WTC11 (cell line): ENCODE measurements around the gene PHKA2. TPM values are rescaled to one million over a fixed set of nuclear protein-coding genes. Genes with fewer than 3 reads are reported as not detected.

Experiments
- ATAC-seq: fragments of 200-7000 bp; cut with Tn5 transposase; 2 replicates; pipeline ENCODE4 v1.10.0; 2021; ENCODE audit warnings: mild to moderate bottlenecking, moderate library complexity
- CTCF ChIA-PET: fragments of 300-600 bp; sonication (Branson Sonifier 250); formaldehyde crosslinking; loops from one replicate; lab custom pipeline; 2021; ENCODE audit warnings: antibody characterized with exemption; lab: Charles Lee
- POLR2A ChIA-PET: fragments of 350-600 bp; sonication (Branson Sonifier 250); formaldehyde crosslinking; loops from one replicate; lab custom pipeline; 2021; ENCODE audit warnings: antibody characterized with exemption; lab: Charles Lee
- DNase-seq: peaks from one replicate; pipeline ENCODE4 v3.0.0; 2021; ENCODE audit warnings: low spot score
- H3K27ac Mint-ChIP-seq: 2 replicates; pipeline ENCODE4 v1.8.0; 2021; ENCODE audit warnings: mixed read lengths
- H3K27me3 Mint-ChIP-seq: 2 replicates; pipeline ENCODE4 v1.8.0; 2021; ENCODE audit warnings: low read depth, mild to moderate bottlenecking, moderate library complexity, mixed read lengths
- H3K36me3 Mint-ChIP-seq: 2 replicates; pipeline ENCODE4 v1.8.0; 2021; ENCODE audit warnings: mixed read lengths
- H3K4me1 Mint-ChIP-seq: 2 replicates; pipeline ENCODE4 v1.8.0; 2022; ENCODE audit warnings: mixed read lengths
- H3K4me3 Mint-ChIP-seq: 2 replicates; pipeline ENCODE4 v1.8.0; 2021; ENCODE audit warnings: mild to moderate bottlenecking, moderate library complexity, mixed read lengths
- H3K9me3 Mint-ChIP-seq: 2 replicates; pipeline ENCODE4 v1.8.0; 2021; ENCODE audit warnings: mixed read lengths
- ATF2 ChIP-seq: sonication (generic); formaldehyde crosslinking; IDR thresholded peaks from 2 replicates; pipeline ENCODE4 v1.8.1; 2022; ENCODE audit warnings: low read depth, missing genetic modification reagents, borderline replicate concordance
- CBFB ChIP-seq: sonication (generic); formaldehyde crosslinking; IDR thresholded peaks from 2 replicates; pipeline ENCODE4 v1.8.1; 2022; ENCODE audit warnings: mild to moderate bottlenecking, low read depth, missing genetic modification reagents
- ETV6 ChIP-seq: sonication (generic); formaldehyde crosslinking; IDR thresholded peaks from 2 replicates; pipeline ENCODE4 v1.8.1; 2022; ENCODE audit warnings: mild to moderate bottlenecking, missing genetic modification reagents
- FOXJ3 ChIP-seq: sonication (generic); formaldehyde crosslinking; IDR thresholded peaks from 2 replicates; pipeline ENCODE4 v1.9.0; 2021; ENCODE audit warnings: missing genetic modification reagents, mild to moderate bottlenecking, borderline replicate concordance
- FOXK1 ChIP-seq: sonication (generic); formaldehyde crosslinking; IDR thresholded peaks from 2 replicates; pipeline ENCODE4 v1.8.0; 2022; ENCODE audit warnings: mild to moderate bottlenecking, moderate library complexity, missing genetic modification reagents
- GRHL2 ChIP-seq: fragments of 250-450 bp; sonication (Bioruptor Pico); IDR thresholded peaks from 2 replicates; pipeline ENCODE4 v1.8.0; 2022; ENCODE audit warnings: mild to moderate bottlenecking, moderate library complexity; ENCODE audit not compliant: insufficient replicate concordance, severe bottlenecking
- HMGA2 ChIP-seq: fragments of 250-450 bp; sonication (Bioruptor Pico); IDR thresholded peaks from 2 replicates; pipeline ENCODE4 v1.4.0; 2021; ENCODE audit warnings: mild to moderate bottlenecking, moderate library complexity
- MAX ChIP-seq: sonication (generic); formaldehyde crosslinking; IDR thresholded peaks from 2 replicates; pipeline ENCODE4 v1.8.0; 2022; ENCODE audit warnings: mild to moderate bottlenecking, missing genetic modification reagents
- MYBL2 ChIP-seq: sonication (generic); formaldehyde crosslinking; IDR thresholded peaks from 2 replicates; pipeline ENCODE4 v1.8.1; 2023; ENCODE audit warnings: mild to moderate bottlenecking, moderate library complexity, missing genetic modification reagents
- NFATC4 ChIP-seq: fragments of 250-450 bp; sonication (Bioruptor Pico); IDR thresholded peaks from 2 replicates; pipeline ENCODE4 v1.9.0; 2021; ENCODE audit warnings: mild to moderate bottlenecking
- SMAD3 ChIP-seq: sonication (generic); formaldehyde crosslinking; IDR thresholded peaks from 2 replicates; pipeline ENCODE4 v1.8.0; 2022; ENCODE audit warnings: missing genetic modification reagents, mild to moderate bottlenecking, borderline replicate concordance
- ZNF263 ChIP-seq: sonication (generic); formaldehyde crosslinking; IDR thresholded peaks from 2 replicates; pipeline ENCODE4 v1.8.1; 2022; ENCODE audit warnings: low read depth, mild to moderate bottlenecking, moderate library complexity, missing genetic modification reagents
- total RNA-seq: library from RNA; stranded (reverse); gene quantifications from 3 replicates; pipeline ENCODE4 v1.2.3, GENCODE V29; 2021
- TF ChIP-seq, protein P1 (sequence below): sonication (generic); formaldehyde crosslinking; IDR thresholded peaks from 2 replicates; pipeline ENCODE4 v1.8.0; 2022; ENCODE audit warnings: missing genetic modification reagents
- TF ChIP-seq, protein P2 (sequence below): fragments of 250-450 bp; sonication (Bioruptor Pico); conservative IDR thresholded peaks from 2 replicates; pipeline ENCODE4 v1.9.0; 2021; ENCODE audit warnings: mild to moderate bottlenecking
- TF ChIP-seq, protein P3 (sequence below): sonication (generic); formaldehyde crosslinking; IDR thresholded peaks from 2 replicates; pipeline ENCODE4 v1.8.1; 2023; ENCODE audit warnings: mild to moderate bottlenecking, missing genetic modification reagents, borderline replicate concordance

PHKA2 gene
- total RNA-seq, 1 experiment from 2014 or later, result 23.8 TPM

GRCh38 chrX:18879144-18879543 is 104.8 kb downstream of the PHKA2 start:
- CTCF ChIA-PET, result no interaction called here
- POLR2A ChIA-PET, result no interaction called here

More at GRCh38 chrX:18879144-18879543, 104.8 kb downstream of the PHKA2 start:
- H3K27ac Mint-ChIP-seq, result no peak overlapping the region
- DNase-seq, result no peak
- no peak overlapping the region for H3K4me3 Mint-ChIP-seq
- no peaks in the 10 kb centered on the region; the same call in 1 of the 2 replicates for H3K27me3 Mint-ChIP-seq
- no peak for ATAC-seq
- H3K4me1 Mint-ChIP-seq, result peaks cover 2% of the 10 kb centered on the region; the same call in 1 of the 2 replicates
- peaks cover 4% of the 10 kb centered on the region; the same call in 1 of the 2 replicates for H3K9me3 Mint-ChIP-seq
- TF ChIP-seq, protein P1, sequence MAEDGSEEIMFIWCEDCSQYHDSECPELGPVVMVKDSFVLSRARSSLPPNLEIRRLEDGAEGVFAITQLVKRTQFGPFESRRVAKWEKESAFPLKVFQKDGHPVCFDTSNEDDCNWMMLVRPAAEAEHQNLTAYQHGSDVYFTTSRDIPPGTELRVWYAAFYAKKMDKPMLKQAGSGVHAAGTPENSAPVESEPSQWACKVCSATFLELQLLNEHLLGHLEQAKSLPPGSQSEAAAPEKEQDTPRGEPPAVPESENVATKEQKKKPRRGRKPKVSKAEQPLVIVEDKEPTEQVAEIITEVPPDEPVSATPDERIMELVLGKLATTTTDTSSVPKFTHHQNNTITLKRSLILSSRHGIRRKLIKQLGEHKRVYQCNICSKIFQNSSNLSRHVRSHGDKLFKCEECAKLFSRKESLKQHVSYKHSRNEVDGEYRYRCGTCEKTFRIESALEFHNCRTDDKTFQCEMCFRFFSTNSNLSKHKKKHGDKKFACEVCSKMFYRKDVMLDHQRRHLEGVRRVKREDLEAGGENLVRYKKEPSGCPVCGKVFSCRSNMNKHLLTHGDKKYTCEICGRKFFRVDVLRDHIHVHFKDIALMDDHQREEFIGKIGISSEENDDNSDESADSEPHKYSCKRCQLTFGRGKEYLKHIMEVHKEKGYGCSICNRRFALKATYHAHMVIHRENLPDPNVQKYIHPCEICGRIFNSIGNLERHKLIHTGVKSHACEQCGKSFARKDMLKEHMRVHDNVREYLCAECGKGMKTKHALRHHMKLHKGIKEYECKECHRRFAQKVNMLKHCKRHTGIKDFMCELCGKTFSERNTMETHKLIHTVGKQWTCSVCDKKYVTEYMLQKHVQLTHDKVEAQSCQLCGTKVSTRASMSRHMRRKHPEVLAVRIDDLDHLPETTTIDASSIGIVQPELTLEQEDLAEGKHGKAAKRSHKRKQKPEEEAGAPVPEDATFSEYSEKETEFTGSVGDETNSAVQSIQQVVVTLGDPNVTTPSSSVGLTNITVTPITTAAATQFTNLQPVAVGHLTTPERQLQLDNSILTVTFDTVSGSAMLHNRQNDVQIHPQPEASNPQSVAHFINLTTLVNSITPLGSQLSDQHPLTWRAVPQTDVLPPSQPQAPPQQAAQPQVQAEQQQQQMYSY, result no peak
- TF ChIP-seq CBFB (CRISPR knock-in tag), result no peak
- no peak for TF ChIP-seq NFATC4 (CRISPR knock-in tag)
- TF ChIP-seq MYBL2, result no peak
- TF ChIP-seq FOXK1 (CRISPR knock-in tag), result no peak
- TF ChIP-seq ETV6 (CRISPR knock-in tag), result no peak
- no peak for TF ChIP-seq HMGA2 (CRISPR knock-in tag)
- no peak for TF ChIP-seq ATF2 (CRISPR knock-in tag)
- no peak for TF ChIP-seq SMAD3
- TF ChIP-seq MAX, result no peak
- TF ChIP-seq, protein P2, sequence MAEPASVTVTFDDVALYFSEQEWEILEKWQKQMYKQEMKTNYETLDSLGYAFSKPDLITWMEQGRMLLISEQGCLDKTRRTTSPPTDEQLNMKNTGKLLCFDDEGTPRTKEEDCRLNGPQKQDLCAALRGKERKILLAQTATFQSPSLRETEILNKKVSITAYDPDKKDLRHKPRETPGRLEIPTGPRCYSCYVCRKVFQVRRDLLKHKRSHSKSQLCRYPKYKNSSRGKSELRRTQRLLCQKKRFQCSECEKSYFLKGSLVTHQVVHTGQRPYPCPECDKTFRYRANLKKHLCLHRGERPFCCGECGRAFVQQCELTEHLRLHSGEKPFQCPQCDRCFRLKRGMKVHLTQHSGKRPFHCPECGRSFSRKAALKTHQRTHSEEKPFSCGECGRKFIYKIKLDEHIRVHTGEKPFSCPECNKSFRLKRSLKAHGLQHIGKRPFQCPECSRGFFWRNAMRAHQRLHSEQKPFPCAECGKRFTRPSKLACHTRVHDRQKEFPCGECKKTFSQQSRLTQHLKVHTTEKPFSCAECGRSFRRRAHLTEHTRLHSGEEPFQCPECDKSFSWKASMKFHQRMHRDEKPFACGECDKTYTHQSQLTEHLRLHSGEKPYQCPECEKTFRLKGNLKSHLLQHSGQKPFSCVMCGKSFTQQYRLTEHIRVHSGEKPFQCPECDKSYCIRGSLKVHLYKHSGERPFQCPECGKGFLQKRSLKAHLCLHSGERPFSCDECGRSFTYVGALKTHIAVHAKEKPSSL (CRISPR knock-in tag), result no peak
- no peak for TF ChIP-seq ZNF263
- TF ChIP-seq GRHL2 (CRISPR knock-in tag), result no peak
- no peak for TF ChIP-seq FOXJ3 (CRISPR knock-in tag)
- TF ChIP-seq, protein P3, sequence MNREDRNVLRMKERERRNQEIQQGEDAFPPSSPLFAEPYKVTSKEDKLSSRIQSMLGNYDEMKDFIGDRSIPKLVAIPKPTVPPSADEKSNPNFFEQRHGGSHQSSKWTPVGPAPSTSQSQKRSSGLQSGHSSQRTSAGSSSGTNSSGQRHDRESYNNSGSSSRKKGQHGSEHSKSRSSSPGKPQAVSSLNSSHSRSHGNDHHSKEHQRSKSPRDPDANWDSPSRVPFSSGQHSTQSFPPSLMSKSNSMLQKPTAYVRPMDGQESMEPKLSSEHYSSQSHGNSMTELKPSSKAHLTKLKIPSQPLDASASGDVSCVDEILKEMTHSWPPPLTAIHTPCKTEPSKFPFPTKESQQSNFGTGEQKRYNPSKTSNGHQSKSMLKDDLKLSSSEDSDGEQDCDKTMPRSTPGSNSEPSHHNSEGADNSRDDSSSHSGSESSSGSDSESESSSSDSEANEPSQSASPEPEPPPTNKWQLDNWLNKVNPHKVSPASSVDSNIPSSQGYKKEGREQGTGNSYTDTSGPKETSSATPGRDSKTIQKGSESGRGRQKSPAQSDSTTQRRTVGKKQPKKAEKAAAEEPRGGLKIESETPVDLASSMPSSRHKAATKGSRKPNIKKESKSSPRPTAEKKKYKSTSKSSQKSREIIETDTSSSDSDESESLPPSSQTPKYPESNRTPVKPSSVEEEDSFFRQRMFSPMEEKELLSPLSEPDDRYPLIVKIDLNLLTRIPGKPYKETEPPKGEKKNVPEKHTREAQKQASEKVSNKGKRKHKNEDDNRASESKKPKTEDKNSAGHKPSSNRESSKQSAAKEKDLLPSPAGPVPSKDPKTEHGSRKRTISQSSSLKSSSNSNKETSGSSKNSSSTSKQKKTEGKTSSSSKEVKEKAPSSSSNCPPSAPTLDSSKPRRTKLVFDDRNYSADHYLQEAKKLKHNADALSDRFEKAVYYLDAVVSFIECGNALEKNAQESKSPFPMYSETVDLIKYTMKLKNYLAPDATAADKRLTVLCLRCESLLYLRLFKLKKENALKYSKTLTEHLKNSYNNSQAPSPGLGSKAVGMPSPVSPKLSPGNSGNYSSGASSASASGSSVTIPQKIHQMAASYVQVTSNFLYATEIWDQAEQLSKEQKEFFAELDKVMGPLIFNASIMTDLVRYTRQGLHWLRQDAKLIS (CRISPR knock-in tag), result no peak
- TF ChIP-seq, all 79 proteins: peak for 0
- H3K36me3 Mint-ChIP-seq, result no peaks in the 10 kb centered on the region
